Measurements from ENCODE around the gene AKAP6. TPM values are rescaled to one million over a fixed set of nuclear protein-coding genes. Genes with fewer than 3 reads are reported as not detected.

Gene AKAP6
- total RNA-seq, 1 donor from 2014 or later = 600 TPM

- no peak for DNase-seq
- Mint-ChIP-seq H3K27ac (ENCODE audit: unreplicated experiment) (no peak overlapping the region), H3K36me3 (ENCODE audit: unreplicated experiment) (peaks cover 3% of the 10 kb centered on the region), H3K4me1 (ENCODE audit: low read depth, unreplicated experiment) (no peaks in the 10 kb centered on the region), H3K4me3 (ENCODE audit: unreplicated experiment) (no peak overlapping the region), H3K27me3 (ENCODE audit: unreplicated experiment) (no peaks in the 10 kb centered on the region), H3K9me3 (ENCODE audit: unreplicated experiment) (no peaks in the 10 kb centered on the region)
- no peak for TF ChIP-seq CTCF (IDR thresholded peaks at IDR 0.05; ENCODE audit: partially characterized antibody, unreplicated experiment)
These were observed 282.7 kb downstream of the AKAP6 start for GRCh38 chr14:32611752-32612151.

GRCh38 chr14:32618991-32619390, 289.9 kb downstream of the AKAP6 start:
- H3K9me3 Mint-ChIP-seq (ENCODE audit: unreplicated experiment) = peaks cover 10% of the 10 kb centered on the region
- peaks cover 15% of the 10 kb centered on the region for H3K4me1 Mint-ChIP-seq (ENCODE audit: low read depth, unreplicated experiment)
- no peak for DNase-seq
- H3K4me3 Mint-ChIP-seq (ENCODE audit: unreplicated experiment) = no peak overlapping the region
- peaks cover 13% of the 10 kb centered on the region for H3K36me3 Mint-ChIP-seq (ENCODE audit: unreplicated experiment)
- H3K27ac Mint-ChIP-seq (ENCODE audit: unreplicated experiment) = no peak overlapping the region
- TF ChIP-seq CTCF (IDR thresholded peaks at IDR 0.05; ENCODE audit: partially characterized antibody, unreplicated experiment) = no peak
- peaks cover 2% of the 10 kb centered on the region for H3K27me3 Mint-ChIP-seq (ENCODE audit: unreplicated experiment)

- H3K9me3 Mint-ChIP-seq (ENCODE audit: unreplicated experiment) = peaks cover 10% of the 10 kb centered on the region
- no peak for TF ChIP-seq CTCF (IDR thresholded peaks at IDR 0.05; ENCODE audit: partially characterized antibody, unreplicated experiment)
- H3K4me3 Mint-ChIP-seq (ENCODE audit: unreplicated experiment) = no peak overlapping the region
- H3K27me3 Mint-ChIP-seq (ENCODE audit: unreplicated experiment) = peaks cover 2% of the 10 kb centered on the region
- no peak overlapping the region for H3K27ac Mint-ChIP-seq (ENCODE audit: unreplicated experiment)
- H3K4me1 Mint-ChIP-seq (ENCODE audit: low read depth, unreplicated experiment) = peaks cover 15% of the 10 kb centered on the region
- H3K36me3 Mint-ChIP-seq (ENCODE audit: unreplicated experiment) = peaks cover 10% of the 10 kb centered on the region
- DNase-seq = no peak
These were observed 291.2 kb downstream of the AKAP6 start for GRCh38 chr14:32620303-32620702.

- Mint-ChIP-seq H3K27me3 (ENCODE audit: unreplicated experiment) (peaks cover 2% of the 10 kb centered on the region), H3K4me3 (ENCODE audit: unreplicated experiment) (no peak overlapping the region), H3K4me1 (ENCODE audit: low read depth, unreplicated experiment) (peaks cover 15% of the 10 kb centered on the region), H3K27ac (ENCODE audit: unreplicated experiment) (no peak overlapping the region), H3K9me3 (ENCODE audit: unreplicated experiment) (peaks cover 10% of the 10 kb centered on the region), H3K36me3 (ENCODE audit: unreplicated experiment) (peaks cover 10% of the 10 kb centered on the region)
- no peak for TF ChIP-seq CTCF (IDR thresholded peaks at IDR 0.05; ENCODE audit: partially characterized antibody, unreplicated experiment)
- no peak for DNase-seq
These were observed 291.6 kb downstream of the AKAP6 start for GRCh38 chr14:32620724-32621123.

GRCh38 chr14:32621585-32621984, 292.5 kb downstream of the AKAP6 start:
- Mint-ChIP-seq H3K36me3 (ENCODE audit: unreplicated experiment) (peaks cover 13% of the 10 kb centered on the region), H3K27me3 (ENCODE audit: unreplicated experiment) (peaks cover 2% of the 10 kb centered on the region), H3K9me3 (ENCODE audit: unreplicated experiment) (peaks cover 13% of the 10 kb centered on the region), H3K4me1 (ENCODE audit: low read depth, unreplicated experiment) (peaks cover 15% of the 10 kb centered on the region), H3K27ac (ENCODE audit: unreplicated experiment) (no peak overlapping the region), H3K4me3 (ENCODE audit: unreplicated experiment) (no peak overlapping the region)
- TF ChIP-seq CTCF (IDR thresholded peaks at IDR 0.05; ENCODE audit: partially characterized antibody, unreplicated experiment) = no peak
- DNase-seq = no peak

All from glutamatergic neuron (in vitro differentiated cells).